NCI-H1436 (cell line): ENCODE measurements around the gene SPATA24.
"Not testable (repeated sequence)": the region's sequence is repeated elsewhere in the genome, so short reads cannot be mapped to it uniquely, and the experiment has no call there.

ENCODE experiments used
- DNase-seq: peaks from one replicate; lab custom pipeline; 2025; lab: John Stamatoyannopoulos, UW

Gene SPATA24

GRCh38 chr5:139416651-139417050 lies 12.8 kb upstream of the SPATA24 start:
- DNase-seq, result no peak

GRCh38 chr5:139415869-139416268 lies 12.0 kb upstream of the SPATA24 start:
- DNase-seq, result no peak

GRCh38 chr5:139415221-139415861 lies 11.5 kb upstream of the SPATA24 start:
- DNase-seq, result no peak

GRCh38 chr5:139414581-139415130 lies 10.8 kb upstream of the SPATA24 start:
- DNase-seq, result no peak

- DNase-seq, result no peak
Observed at GRCh38 chr5:139413963-139414362, 10.1 kb upstream of the SPATA24 start.

- no peak for DNase-seq
Observed at GRCh38 chr5:139413153-139413552, 9.3 kb upstream of the SPATA24 start.

- no peak for DNase-seq
Observed at GRCh38 chr5:139410993-139411828, 7.3 kb upstream of the SPATA24 start.

- no peak for DNase-seq
Observed at GRCh38 chr5:139410121-139410992, 6.5 kb upstream of the SPATA24 start.

GRCh38 chr5:139409116-139409515 lies 5.2 kb upstream of the SPATA24 start:
- DNase-seq, result not testable (repeated sequence)

- DNase-seq, result no peak
Observed at GRCh38 chr5:139408191-139408590, 4.3 kb upstream of the SPATA24 start.

- DNase-seq, result peak; percentile 16
Observed at GRCh38 chr5:139407517-139407916, 3.6 kb upstream of the SPATA24 start.

GRCh38 chr5:139406963-139407362 lies 3.1 kb upstream of the SPATA24 start:
- DNase-seq, result no peak

- DNase-seq, result no peak
Observed at GRCh38 chr5:139404484-139404840, 573 bp upstream of the SPATA24 start.

GRCh38 chr5:139403418-139403786 lies 487 bp downstream of the SPATA24 start:
- DNase-seq, result no peak

GRCh38 chr5:139402561-139403158 lies 1.2 kb downstream of the SPATA24 start:
- DNase-seq, result peak; percentile 14

GRCh38 chr5:139401546-139401945 lies 2.3 kb downstream of the SPATA24 start:
- no peak for DNase-seq

GRCh38 chr5:139399501-139400121 lies 4.3 kb downstream of the SPATA24 start:
- DNase-seq, result no peak

- no peak for DNase-seq
Observed at GRCh38 chr5:139397921-139398320, 6.0 kb downstream of the SPATA24 start.

- no peak for DNase-seq
Observed at GRCh38 chr5:139396691-139397090, 7.2 kb downstream of the SPATA24 start.

GRCh38 chr5:139395844-139396640 lies 7.8 kb downstream of the SPATA24 start:
- no peak for DNase-seq
